Measurements from ENCODE around the gene BACH2. TPM values are rescaled to one million over a fixed set of nuclear protein-coding genes. Genes with fewer than 3 reads are reported as not detected.
A peak's percentile ranks its signal among the peaks of the same experiment; 100 is the strongest.

Gene BACH2
- total RNA-seq, 2 experiments from 2014 or later: 60.7 to 66.9 TPM

DNA sequence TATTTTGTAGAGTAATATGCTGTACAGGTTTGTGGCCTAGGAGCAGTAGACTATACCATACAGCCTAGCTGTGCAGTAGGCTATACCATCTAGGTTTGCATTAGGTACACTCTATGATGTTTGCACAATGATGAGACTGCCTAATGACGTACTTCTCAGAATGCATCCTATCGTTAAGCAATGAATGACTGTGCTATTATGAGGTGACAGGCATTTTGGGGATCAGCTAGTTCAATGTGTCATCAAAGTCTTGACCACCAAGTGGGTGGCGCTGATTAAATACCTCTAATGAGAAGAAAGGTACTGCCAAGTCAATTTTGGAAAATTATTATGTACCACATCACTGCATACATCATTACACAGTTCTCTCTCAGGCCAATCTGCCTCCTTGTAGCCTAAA, 190.2 kb downstream of the BACH2 start:
- H3K27ac Mint-ChIP-seq: peak overlapping the region; percentile 66
- POLR2A ChIA-PET: interaction anchor here (1.4 to 2.3 kb wide), 4 partner anchors 23 to 168 kb away, joined by 5 to 10 read pairs (median 8); no protein-coding TSS in a partner anchor
- peaks cover 87% of the 10 kb centered on the region for H3K4me1 Mint-ChIP-seq (ENCODE audit: low read depth)
- peak; percentile 55 for DNase-seq
- peaks cover 36% of the 10 kb centered on the region for H3K36me3 Mint-ChIP-seq (ENCODE audit: low read depth)
- no peaks in the 10 kb centered on the region for H3K9me3 Mint-ChIP-seq
- TF ChIP-seq, protein P1, sequence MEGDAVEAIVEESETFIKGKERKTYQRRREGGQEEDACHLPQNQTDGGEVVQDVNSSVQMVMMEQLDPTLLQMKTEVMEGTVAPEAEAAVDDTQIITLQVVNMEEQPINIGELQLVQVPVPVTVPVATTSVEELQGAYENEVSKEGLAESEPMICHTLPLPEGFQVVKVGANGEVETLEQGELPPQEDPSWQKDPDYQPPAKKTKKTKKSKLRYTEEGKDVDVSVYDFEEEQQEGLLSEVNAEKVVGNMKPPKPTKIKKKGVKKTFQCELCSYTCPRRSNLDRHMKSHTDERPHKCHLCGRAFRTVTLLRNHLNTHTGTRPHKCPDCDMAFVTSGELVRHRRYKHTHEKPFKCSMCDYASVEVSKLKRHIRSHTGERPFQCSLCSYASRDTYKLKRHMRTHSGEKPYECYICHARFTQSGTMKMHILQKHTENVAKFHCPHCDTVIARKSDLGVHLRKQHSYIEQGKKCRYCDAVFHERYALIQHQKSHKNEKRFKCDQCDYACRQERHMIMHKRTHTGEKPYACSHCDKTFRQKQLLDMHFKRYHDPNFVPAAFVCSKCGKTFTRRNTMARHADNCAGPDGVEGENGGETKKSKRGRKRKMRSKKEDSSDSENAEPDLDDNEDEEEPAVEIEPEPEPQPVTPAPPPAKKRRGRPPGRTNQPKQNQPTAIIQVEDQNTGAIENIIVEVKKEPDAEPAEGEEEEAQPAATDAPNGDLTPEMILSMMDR (IDR thresholded peaks at IDR 0.05): no peak
- CTCF ChIA-PET: interaction anchor here (0.7 to 2.0 kb wide), 12 partner anchors 8 to 372 kb away, joined by 3 to 12 read pairs (median 4); no protein-coding TSS in a partner anchor
- intact Hi-C loops (cut with micrococcal nuclease): loop anchor here (5.0 kb wide), 1 partner anchor 34 kb away; no protein-coding TSS in a partner anchor
- no peaks in the 10 kb centered on the region for H3K27me3 Mint-ChIP-seq
- no peak overlapping the region for H3K4me3 Mint-ChIP-seq
- peak; percentile 14 for ATAC-seq

DNA sequence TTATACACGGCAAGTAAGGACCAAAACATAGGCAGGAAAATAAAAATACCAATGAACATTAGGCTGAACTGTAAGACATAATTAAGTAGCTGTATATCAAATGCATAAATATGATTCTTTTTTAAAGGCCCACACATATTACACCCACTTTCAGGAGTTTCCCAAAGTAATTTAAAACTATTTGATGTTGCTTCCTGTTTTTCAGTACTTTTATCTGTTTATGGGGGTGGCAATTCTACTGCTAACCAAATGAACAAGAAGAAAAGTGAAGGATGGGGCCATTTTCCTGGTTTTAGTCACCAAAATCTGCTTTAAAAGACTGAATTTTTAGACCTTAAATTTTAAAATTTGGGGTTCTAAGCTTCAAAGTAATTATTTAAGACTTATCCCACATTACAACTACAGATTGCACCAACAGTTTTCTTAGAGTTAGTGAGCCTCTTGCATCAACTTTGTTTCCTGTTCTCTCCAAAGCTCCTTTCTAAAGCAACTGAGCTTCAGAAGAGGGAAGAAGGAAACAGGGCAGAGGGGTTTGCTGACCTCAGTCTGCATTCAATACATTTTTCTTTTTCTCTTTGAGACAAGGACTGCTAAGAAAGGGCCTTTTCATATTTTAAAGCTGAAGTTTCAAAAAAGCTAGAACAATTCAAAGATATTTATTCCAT, 191.0 kb downstream of the BACH2 start:
- ChIA-PET CTCF (interaction anchor here (0.7 to 2.0 kb wide), 14 partner anchors 9 to 373 kb away, joined by 3 to 12 read pairs (median 4); no protein-coding TSS in a partner anchor), POLR2A (interaction anchor here (1.0 to 2.3 kb wide), 7 partner anchors 19 to 169 kb away, joined by 3 to 10 read pairs (median 5); no protein-coding TSS in a partner anchor)
- no peak overlapping the region for H3K4me3 Mint-ChIP-seq
- ATAC-seq (no peak), DNase-seq (no peak)
- TF ChIP-seq, protein P1 (IDR thresholded peaks at IDR 0.05): no peak
- intact Hi-C loops (cut with micrococcal nuclease): loop anchor here (5.0 kb wide), 1 partner anchor 33 kb away; no protein-coding TSS in a partner anchor
- no peaks in the 10 kb centered on the region for H3K9me3 Mint-ChIP-seq
- no peaks in the 10 kb centered on the region for H3K27me3 Mint-ChIP-seq
- peak overlapping the region; percentile 66 for H3K27ac Mint-ChIP-seq
- peaks cover 39% of the 10 kb centered on the region for H3K36me3 Mint-ChIP-seq (ENCODE audit: low read depth)
- H3K4me1 Mint-ChIP-seq (ENCODE audit: low read depth): peaks cover 86% of the 10 kb centered on the region

DNA sequence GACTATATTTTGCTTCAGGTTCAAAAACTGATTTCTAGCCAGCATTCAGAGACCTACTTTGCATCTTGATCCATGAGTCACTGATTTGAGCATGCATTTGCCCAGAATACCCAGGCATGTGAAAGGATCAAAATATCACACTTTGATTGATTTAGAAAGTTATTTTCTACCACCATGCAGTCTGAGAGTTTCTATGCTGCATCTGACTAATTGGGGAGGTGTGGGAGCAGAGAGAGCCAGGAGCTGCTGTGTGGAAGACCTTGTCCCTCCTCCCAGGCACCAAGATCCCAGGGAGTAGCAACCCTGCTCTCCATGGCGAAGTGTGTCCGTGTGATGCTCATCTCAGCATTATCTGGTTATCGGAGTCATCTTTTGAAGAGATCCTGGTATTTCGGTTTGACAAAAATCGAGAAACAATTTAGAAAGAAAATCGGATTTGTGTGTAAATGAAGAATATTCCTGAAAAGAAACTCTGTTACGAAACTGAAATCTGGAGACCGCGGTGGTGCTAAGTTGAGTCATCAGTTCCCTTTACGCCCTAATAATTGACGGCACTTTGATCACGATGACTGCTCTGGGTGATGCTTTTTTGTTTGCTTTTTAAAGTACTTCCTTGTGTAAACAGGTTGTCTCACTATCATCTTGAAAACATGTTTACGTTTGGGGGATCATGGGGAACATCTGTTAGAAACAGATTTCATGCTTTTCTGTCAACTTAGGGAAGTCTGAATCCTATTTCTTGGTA, 193.4 kb downstream of the BACH2 start:
- POLR2A ChIA-PET: interaction anchor here (0.6 to 2.1 kb wide), 6 partner anchors 21 to 181 kb away, joined by 3 to 6 read pairs (median 5); no protein-coding TSS in a partner anchor
- Mint-ChIP-seq H3K4me3 (peak overlapping the region; percentile 24), H3K36me3 (ENCODE audit: low read depth) (peaks cover 40% of the 10 kb centered on the region), H3K4me1 (ENCODE audit: low read depth) (peaks cover 88% of the 10 kb centered on the region), H3K27ac (peak overlapping the region; percentile 80), H3K27me3 (no peaks in the 10 kb centered on the region), H3K9me3 (no peaks in the 10 kb centered on the region)
- CTCF ChIA-PET: interaction anchor here (1.2 kb wide), 1 partner anchor 12 kb away, joined by 3 read pairs; no protein-coding TSS in a partner anchor
- ATAC-seq (peak; percentile 62), DNase-seq (peak; percentile 51)
- intact Hi-C loops (cut with micrococcal nuclease): no loop called here
- TF ChIP-seq, protein P1 (IDR thresholded peaks at IDR 0.05): no peak

DNA sequence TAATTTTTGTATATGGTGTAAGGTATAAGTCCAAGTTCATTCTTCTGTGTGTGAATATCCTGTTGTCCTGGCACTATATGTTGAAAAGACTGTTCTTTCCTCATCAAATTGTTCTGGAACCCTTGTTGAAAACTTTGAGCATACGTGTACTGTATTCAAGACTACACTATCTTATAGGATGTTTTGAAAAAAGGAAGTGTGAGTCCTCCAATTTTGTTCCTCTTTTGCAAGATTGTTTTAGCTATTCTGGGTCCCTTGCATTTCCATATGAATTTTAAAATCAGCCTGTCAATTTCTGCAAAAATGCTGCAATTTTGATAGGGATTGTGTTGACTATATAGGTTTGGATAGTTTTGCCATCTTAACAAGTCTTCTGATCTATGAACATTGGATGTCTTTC, 195.2 kb downstream of the BACH2 start:
- ChIA-PET POLR2A (interaction anchor here (1.5 to 2.1 kb wide), 2 partner anchors 19 to 117 kb away, joined by 3 to 6 read pairs; no protein-coding TSS in a partner anchor), CTCF (no interaction called here)
- ATAC-seq (no peak), DNase-seq (no peak)
- Mint-ChIP-seq H3K4me3 (no peak overlapping the region), H3K4me1 (ENCODE audit: low read depth) (peaks cover 88% of the 10 kb centered on the region), H3K27ac (no peak overlapping the region), H3K27me3 (no peaks in the 10 kb centered on the region), H3K36me3 (ENCODE audit: low read depth) (peaks cover 41% of the 10 kb centered on the region), H3K9me3 (no peaks in the 10 kb centered on the region)
- TF ChIP-seq, protein P1 (IDR thresholded peaks at IDR 0.05): no peak
- intact Hi-C loops (cut with micrococcal nuclease): no loop called here
